ENCODE data around the gene GALNT6.

Gene GALNT6

DNA sequence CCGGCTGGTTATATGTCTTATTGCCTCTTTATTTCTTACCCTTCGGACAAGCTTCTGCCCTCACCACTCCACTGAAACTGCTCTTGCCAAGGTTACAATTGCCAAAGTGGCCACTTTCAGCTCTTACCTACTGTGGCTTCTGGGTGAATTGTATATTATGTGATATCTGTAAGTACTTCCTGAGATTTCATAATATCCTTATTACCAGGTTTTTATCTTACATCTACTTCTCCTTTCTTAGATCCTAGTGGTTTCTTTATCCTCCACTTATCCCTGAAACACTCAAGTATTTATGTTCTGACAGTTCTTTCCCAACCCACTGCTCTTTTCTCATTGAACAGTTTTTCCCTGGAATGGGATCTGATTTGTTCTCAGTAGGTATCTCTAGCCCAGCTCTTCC is 55.3 kb downstream of the GALNT6 start:
- H3K4me3 ChIP-seq (ENCODE audit: low read depth, low read length) = no peak overlapping the region
- TF ChIP-seq, protein P1, sequence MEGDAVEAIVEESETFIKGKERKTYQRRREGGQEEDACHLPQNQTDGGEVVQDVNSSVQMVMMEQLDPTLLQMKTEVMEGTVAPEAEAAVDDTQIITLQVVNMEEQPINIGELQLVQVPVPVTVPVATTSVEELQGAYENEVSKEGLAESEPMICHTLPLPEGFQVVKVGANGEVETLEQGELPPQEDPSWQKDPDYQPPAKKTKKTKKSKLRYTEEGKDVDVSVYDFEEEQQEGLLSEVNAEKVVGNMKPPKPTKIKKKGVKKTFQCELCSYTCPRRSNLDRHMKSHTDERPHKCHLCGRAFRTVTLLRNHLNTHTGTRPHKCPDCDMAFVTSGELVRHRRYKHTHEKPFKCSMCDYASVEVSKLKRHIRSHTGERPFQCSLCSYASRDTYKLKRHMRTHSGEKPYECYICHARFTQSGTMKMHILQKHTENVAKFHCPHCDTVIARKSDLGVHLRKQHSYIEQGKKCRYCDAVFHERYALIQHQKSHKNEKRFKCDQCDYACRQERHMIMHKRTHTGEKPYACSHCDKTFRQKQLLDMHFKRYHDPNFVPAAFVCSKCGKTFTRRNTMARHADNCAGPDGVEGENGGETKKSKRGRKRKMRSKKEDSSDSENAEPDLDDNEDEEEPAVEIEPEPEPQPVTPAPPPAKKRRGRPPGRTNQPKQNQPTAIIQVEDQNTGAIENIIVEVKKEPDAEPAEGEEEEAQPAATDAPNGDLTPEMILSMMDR (IDR thresholded peaks at IDR 0.05; ENCODE audit: borderline replicate concordance, insufficient read depth, low read depth, low read length) = no peak

GRCh38 chr12:51334764-51335163 is 56.4 kb downstream of the GALNT6 start:
- TF ChIP-seq, protein P1 (IDR thresholded peaks at IDR 0.05; ENCODE audit: borderline replicate concordance, insufficient read depth, low read depth, low read length) = no peak
- H3K4me3 ChIP-seq (ENCODE audit: low read depth, low read length) = no peak overlapping the region

- TF ChIP-seq, protein P1 (IDR thresholded peaks at IDR 0.05; ENCODE audit: borderline replicate concordance, insufficient read depth, low read depth, low read length) = no peak
- H3K4me3 ChIP-seq (ENCODE audit: low read depth, low read length) = no peak overlapping the region
Observed at GRCh38 chr12:51333536-51333935, 57.7 kb downstream of the GALNT6 start.

GRCh38 chr12:51330186-51330585 is 61.0 kb downstream of the GALNT6 start:
- no peak overlapping the region for H3K4me3 ChIP-seq (ENCODE audit: low read depth, low read length)
- TF ChIP-seq, protein P1 (IDR thresholded peaks at IDR 0.05; ENCODE audit: borderline replicate concordance, insufficient read depth, low read depth, low read length) = no peak

- TF ChIP-seq, protein P1 (IDR thresholded peaks at IDR 0.05; ENCODE audit: borderline replicate concordance, insufficient read depth, low read depth, low read length) = no peak
- no peak overlapping the region for H3K4me3 ChIP-seq (ENCODE audit: low read depth, low read length)
Observed at GRCh38 chr12:51329742-51330141, 61.5 kb downstream of the GALNT6 start.

GRCh38 chr12:51328587-51328986 is 62.6 kb downstream of the GALNT6 start:
- TF ChIP-seq, protein P1 (IDR thresholded peaks at IDR 0.05; ENCODE audit: borderline replicate concordance, insufficient read depth, low read depth, low read length) = no peak
- H3K4me3 ChIP-seq (ENCODE audit: low read depth, low read length) = no peak overlapping the region

GRCh38 chr12:51326698-51327439 is 64.3 kb downstream of the GALNT6 start:
- TF ChIP-seq, protein P1 (IDR thresholded peaks at IDR 0.05; ENCODE audit: borderline replicate concordance, insufficient read depth, low read depth, low read length) = no peak
- H3K4me3 ChIP-seq (ENCODE audit: low read depth, low read length) = no peak overlapping the region
